RPMI7951 (cell line): ENCODE data around the gene ZNF219. TPM values are rescaled to one million over a fixed set of nuclear protein-coding genes. Genes with fewer than 3 reads are reported as not detected.
A peak's percentile ranks its signal among the peaks of the same experiment; 100 is the strongest.

Source experiments
- DNase-seq: peaks from one replicate; pipeline ENCODE4 v3.0.0-alpha.2; 2012; ENCODE audit warnings: low read depth
- total RNA-seq: library from RNA; depleted of rRNA; stranded (reverse); fragments of >200 nt; shearing (Covaris generic); gene quantifications from 2 replicates; pipeline ENCODE4 v1.2.3, GENCODE V29; 2014

ZNF219 gene
- total RNA-seq, 1 experiment from 2014 or later, result 2.9 TPM

- peak; percentile 78 for DNase-seq
These were observed 11.0 kb downstream of the ZNF219 start for GRCh38 chr14:21087294-21088091.

GRCh38 chr14:21086908-21087293, 11.6 kb downstream of the ZNF219 start:
- DNase-seq, result no peak

- DNase-seq, result peak; percentile 63
These were observed 13.2 kb downstream of the ZNF219 start for GRCh38 chr14:21084998-21085853.

GRCh38 chr14:21084396-21084795, 14.1 kb downstream of the ZNF219 start:
- no peak for DNase-seq

- DNase-seq, result no peak
These were observed 14.7 kb downstream of the ZNF219 start for GRCh38 chr14:21083565-21084325.

- DNase-seq, result no peak
These were observed 16.8 kb downstream of the ZNF219 start for GRCh38 chr14:21081521-21082142.

GRCh38 chr14:21078726-21079125, 19.7 kb downstream of the ZNF219 start:
- no peak for DNase-seq

GRCh38 chr14:21078287-21078686, 20.2 kb downstream of the ZNF219 start:
- no peak for DNase-seq

GRCh38 chr14:21077672-21078071, 20.8 kb downstream of the ZNF219 start:
- DNase-seq, result no peak

- no peak for DNase-seq
These were observed 22.6 kb downstream of the ZNF219 start for GRCh38 chr14:21075719-21076437.

GRCh38 chr14:21074398-21075272, 23.8 kb downstream of the ZNF219 start:
- no peak for DNase-seq

GRCh38 chr14:21073921-21074320, 24.5 kb downstream of the ZNF219 start:
- no peak for DNase-seq

GRCh38 chr14:21072781-21073339, 25.6 kb downstream of the ZNF219 start:
- DNase-seq, result no peak

- DNase-seq, result peak; percentile 72
These were observed 26.4 kb downstream of the ZNF219 start for GRCh38 chr14:21072031-21072473.

GRCh38 chr14:21071225-21072030, 27.0 kb downstream of the ZNF219 start:
- DNase-seq, result peak; percentile 95

GRCh38 chr14:21070610-21071224, 27.7 kb downstream of the ZNF219 start:
- DNase-seq, result peak; percentile 70

- peak; percentile 70 for DNase-seq
These were observed 28.3 kb downstream of the ZNF219 start, which contains the start of gene ARHGEF40 for GRCh38 chr14:21070083-21070609. Gene ARHGEF40 (plus strand): TSS chr14:21070304. CDS start chr14:21070397, 93 bp downstream.
